Thoracic aorta (tissue), 2 donors: ENCODE results near the gene GABPB2. TPM values are rescaled to one million over a fixed set of nuclear protein-coding genes. Genes with fewer than 3 reads are reported as not detected.

Experiments used
- ATAC-seq: fragments of 150-250 bp; one replicate; pipeline ENCODE4 v1.8.0; 2017; ENCODE audit warnings: low read depth; ENCODE audit not compliant: insufficient number of reproducible peaks, low FRiP score
- DNase-seq: peaks from one replicate; pipeline ENCODE4 v3.0.0-alpha.2; 2020; ENCODE audit warnings: low spot score
- H3K27ac ChIP-seq, 2 donors: fragments of 200-600 bp; sonication (generic); 1 replicate in 1 of 2; 2 replicates in 1 of 2; pipeline ENCODE4 v1.5.1; 2016; ENCODE audit warnings: mild to moderate bottlenecking in 2 of 2, moderate library complexity in 2 of 2
- H3K27me3 ChIP-seq: fragments of 200-600 bp; sonication (generic); replicated peaks from 2 replicates; pipeline ENCODE4 v1.6.0; 2016; ENCODE audit warnings: mild to moderate bottlenecking; ENCODE audit not compliant: insufficient read depth
- H3K36me3 ChIP-seq: fragments of 200-600 bp; sonication (generic); one replicate; pipeline ENCODE4 v1.5.1; 2016
- H3K4me1 ChIP-seq, 2 donors: fragments of 200-600 bp; sonication (generic); 1 replicate in 1 of 2; 2 replicates in 1 of 2; pipeline versions ENCODE4 v1.5.1 to v1.6.0; 2016; ENCODE audit warnings: low read depth in 2 of 2, mild to moderate bottlenecking in 1 of 2; ENCODE audit not compliant: control insufficient read depth in 1 of 2
- H3K4me3 ChIP-seq: fragments of 200-600 bp; sonication (generic); 2 replicates; pipeline ENCODE4 v1.5.1; 2016; ENCODE audit warnings: mild to moderate bottlenecking
- H3K9me3 ChIP-seq: fragments of 200-600 bp; sonication (generic); 2 replicates; pipeline ENCODE4 v1.5.1; 2016
- total RNA-seq, 2 donors: library from RNA; depleted of rRNA; stranded (reverse); fragments of >200 nt; gene quantifications; one replicate each; pipeline versions ENCODE4 v1.1.0 to v1.2.3, GENCODE V29; 2016
- TF ChIP-seq, protein P1 (sequence below): fragments of 200-600 bp; sonication (generic); IDR thresholded peaks from one replicate; pipeline ENCODE4 v1.5.1; 2019; ENCODE audit warnings: antibody characterized with exemption

GABPB2 gene
- total RNA-seq, 2 donors from 2014 or later = 24.6 to 33.0 TPM

GRCh38 chr1:151134396-151134795, 63.8 kb downstream of the GABPB2 start:
- H3K27me3 ChIP-seq = no peaks in the 10 kb centered on the region
- H3K4me1 ChIP-seq = no peaks in the 10 kb centered on the region
- H3K4me3 ChIP-seq = no peak overlapping the region
- TF ChIP-seq, protein P1, sequence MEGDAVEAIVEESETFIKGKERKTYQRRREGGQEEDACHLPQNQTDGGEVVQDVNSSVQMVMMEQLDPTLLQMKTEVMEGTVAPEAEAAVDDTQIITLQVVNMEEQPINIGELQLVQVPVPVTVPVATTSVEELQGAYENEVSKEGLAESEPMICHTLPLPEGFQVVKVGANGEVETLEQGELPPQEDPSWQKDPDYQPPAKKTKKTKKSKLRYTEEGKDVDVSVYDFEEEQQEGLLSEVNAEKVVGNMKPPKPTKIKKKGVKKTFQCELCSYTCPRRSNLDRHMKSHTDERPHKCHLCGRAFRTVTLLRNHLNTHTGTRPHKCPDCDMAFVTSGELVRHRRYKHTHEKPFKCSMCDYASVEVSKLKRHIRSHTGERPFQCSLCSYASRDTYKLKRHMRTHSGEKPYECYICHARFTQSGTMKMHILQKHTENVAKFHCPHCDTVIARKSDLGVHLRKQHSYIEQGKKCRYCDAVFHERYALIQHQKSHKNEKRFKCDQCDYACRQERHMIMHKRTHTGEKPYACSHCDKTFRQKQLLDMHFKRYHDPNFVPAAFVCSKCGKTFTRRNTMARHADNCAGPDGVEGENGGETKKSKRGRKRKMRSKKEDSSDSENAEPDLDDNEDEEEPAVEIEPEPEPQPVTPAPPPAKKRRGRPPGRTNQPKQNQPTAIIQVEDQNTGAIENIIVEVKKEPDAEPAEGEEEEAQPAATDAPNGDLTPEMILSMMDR = no peak
- no peak overlapping the region for H3K27ac ChIP-seq
- no peak for DNase-seq
- no peak for ATAC-seq
- no peaks in the 10 kb centered on the region for H3K9me3 ChIP-seq
- H3K36me3 ChIP-seq = peaks cover 5% of the 10 kb centered on the region

GRCh38 chr1:151134991-151135390, 64.4 kb downstream of the GABPB2 start:
- no peaks in the 10 kb centered on the region for H3K4me1 ChIP-seq
- TF ChIP-seq, protein P1 = no peak
- H3K4me3 ChIP-seq = no peak overlapping the region
- H3K27me3 ChIP-seq = no peaks in the 10 kb centered on the region
- H3K36me3 ChIP-seq = peaks cover 5% of the 10 kb centered on the region
- DNase-seq = no peak
- H3K9me3 ChIP-seq = no peaks in the 10 kb centered on the region
- no peak overlapping the region for H3K27ac ChIP-seq
- ATAC-seq = no peak

DNA sequence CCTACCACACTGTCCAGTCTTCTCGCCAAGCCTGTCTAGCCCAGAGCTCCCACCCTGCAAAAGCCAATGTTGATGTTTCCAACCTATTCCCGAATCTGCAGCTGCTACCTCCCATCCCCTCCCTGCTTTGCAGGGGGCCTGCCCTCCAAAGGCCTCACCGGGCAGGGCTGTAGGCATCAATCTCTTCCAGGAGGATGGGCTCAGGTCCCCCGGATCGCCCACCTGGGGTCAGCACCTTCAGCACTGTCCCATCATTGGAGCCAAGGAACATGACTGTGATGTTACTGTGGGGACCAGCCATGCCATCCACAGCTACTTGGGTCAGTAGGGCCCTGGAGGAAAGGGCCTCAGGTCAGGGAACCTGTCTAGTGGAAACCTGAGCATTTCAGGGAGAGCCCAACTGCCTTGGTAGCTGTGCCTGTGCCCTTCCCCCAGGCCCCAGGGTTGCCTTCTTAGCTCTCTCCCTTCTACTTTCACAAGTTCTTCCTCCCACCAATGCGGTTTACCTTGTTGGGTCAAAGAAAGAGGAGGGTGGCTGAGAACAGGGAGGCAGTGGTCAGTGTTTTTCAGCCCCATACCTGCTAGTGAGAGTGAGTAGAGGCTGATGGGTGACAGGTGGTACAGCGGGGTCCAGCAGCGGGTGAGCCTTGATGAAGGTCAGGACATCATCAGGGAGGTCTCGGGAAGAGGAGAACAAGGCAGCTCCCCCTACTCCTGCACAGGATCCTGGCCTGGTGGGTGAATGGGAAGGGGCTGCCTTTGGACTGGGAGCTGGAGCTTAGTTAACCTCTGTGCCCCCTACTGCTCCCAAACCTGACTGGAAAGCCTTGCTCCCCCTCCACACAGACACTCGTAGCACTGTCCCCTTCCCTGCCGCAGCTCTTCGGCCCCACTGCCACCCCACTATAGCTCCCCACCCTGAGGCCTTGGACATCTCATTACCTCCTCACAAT, 65.1 kb downstream of the GABPB2 start:
- TF ChIP-seq, protein P1 = no peak
- no peaks in the 10 kb centered on the region for H3K9me3 ChIP-seq
- no peaks in the 10 kb centered on the region for H3K4me1 ChIP-seq
- no peak overlapping the region for H3K4me3 ChIP-seq
- DNase-seq = no peak
- peaks cover 5% of the 10 kb centered on the region for H3K36me3 ChIP-seq
- H3K27me3 ChIP-seq = no peaks in the 10 kb centered on the region
- no peak for ATAC-seq
- H3K27ac ChIP-seq = no peak overlapping the region

- H3K36me3 ChIP-seq = peaks cover 5% of the 10 kb centered on the region
- DNase-seq = no peak
These were observed 67.2 kb downstream of the GABPB2 start for GRCh38 chr1:151137789-151138188.

More at GRCh38 chr1:151137789-151138188, 67.2 kb downstream of the GABPB2 start:
- no peaks in the 10 kb centered on the region for H3K27me3 ChIP-seq
- TF ChIP-seq, protein P1 = no peak
- no peaks in the 10 kb centered on the region for H3K9me3 ChIP-seq
- H3K4me3 ChIP-seq = no peak overlapping the region
- H3K27ac ChIP-seq = no peak overlapping the region
- no peak for ATAC-seq
- H3K4me1 ChIP-seq = peaks cover 0 to 4% of the 10 kb centered on the region in 2 donors
